Karpas-422 (cell line): ENCODE data around the gene RBPJ. TPM values are rescaled to one million over a fixed set of nuclear protein-coding genes. Genes with fewer than 3 reads are reported as not detected.

ENCODE experiments used
- DNase-seq: peaks from one replicate; pipeline ENCODE4 v3.0.0-alpha.2; 2015
- H2AFZ ChIP-seq: fragments of 200-600 bp; sonication (generic); 2 replicates; pipeline ENCODE4 v1.6.1; 2014; ENCODE audit warnings: antibody characterized with exemption, low read length, mixed read lengths
- H3K27ac ChIP-seq: fragments of 200-600 bp; sonication (generic); 2 replicates; pipeline ENCODE4 v1.5.1; 2014; ENCODE audit warnings: mild to moderate bottlenecking, low read length, moderate library complexity
- H3K27me3 ChIP-seq: fragments of 200-600 bp; sonication (generic); 2 replicates; pipeline ENCODE4 v1.6.1; 2014; ENCODE audit warnings: low read length, mixed read lengths
- H3K36me3 ChIP-seq: fragments of 200-600 bp; sonication (generic); 2 replicates; pipeline ENCODE4 v1.6.1; 2014; ENCODE audit warnings: low read length, mixed read lengths; ENCODE audit not compliant: insufficient read depth
- H3K4me1 ChIP-seq: fragments of 200-600 bp; sonication (generic); 2 replicates; pipeline ENCODE4 v1.6.1; 2014; ENCODE audit warnings: mild to moderate bottlenecking, low read length, mixed read lengths
- H3K4me2 ChIP-seq: fragments of 200-600 bp; sonication (generic); 2 replicates; pipeline ENCODE4 v1.6.1; 2014; ENCODE audit warnings: low read length, low read depth, mild to moderate bottlenecking; ENCODE audit not compliant: poor library complexity, severe bottlenecking
- H3K4me3 ChIP-seq: fragments of 200-600 bp; sonication (generic); 2 replicates; pipeline ENCODE4 v1.5.1; 2014; ENCODE audit warnings: mild to moderate bottlenecking, antibody characterized with exemption, low read length, mixed read lengths
- H3K79me2 ChIP-seq: fragments of 200-600 bp; sonication (generic); 2 replicates; pipeline ENCODE4 v1.6.1; 2014; ENCODE audit warnings: mild to moderate bottlenecking, low read length, mixed read lengths
- H3K9ac ChIP-seq: fragments of 200-600 bp; sonication (generic); 2 replicates; pipeline ENCODE4 v1.6.0; 2014; ENCODE audit warnings: low read length
- H3K9me2 ChIP-seq: fragments of 200-600 bp; sonication (generic), shearing (Covaris generic); replicated peaks from 2 replicates; pipeline ENCODE4 v1.6.0; 2014; ENCODE audit warnings: mild to moderate bottlenecking, low read length, moderate library complexity; ENCODE audit not compliant: insufficient read depth
- H3K9me3 ChIP-seq: fragments of 300-700, 200-600 bp; sonication (generic); 2 replicates; pipeline ENCODE4 v1.6.1; 2014; ENCODE audit warnings: low read length, mixed read lengths
- H4K20me1 ChIP-seq: fragments of 200-600 bp; sonication (generic); 2 replicates; pipeline ENCODE4 v1.6.1; 2014; ENCODE audit warnings: mild to moderate bottlenecking, antibody characterized with exemption, low read length, low read depth; ENCODE audit not compliant: insufficient read depth
- total RNA-seq: library from RNA; depleted of rRNA; stranded (reverse); fragments of >200 nt; shearing (Covaris generic); gene quantifications from 2 replicates; pipeline ENCODE4 v1.2.3, GENCODE V29; 2014; ENCODE audit warnings: low replicate concordance

The RBPJ gene
- total RNA-seq, 1 experiment from 2014 or later: 36.8 TPM

GRCh38 chr4:26447378-26447777 lies 126.6 kb downstream of the RBPJ start:
- Histone ChIP-seq H3K4me2 (no peak overlapping the region), H3K9ac (no peak overlapping the region), H3K9me3 (no peaks in the 10 kb centered on the region), H3K79me2 (no peaks in the 10 kb centered on the region), H4K20me1 (no peaks in the 10 kb centered on the region), H3K9me2 (no peaks in the 10 kb centered on the region), H3K4me1 (no peaks in the 10 kb centered on the region), H3K4me3 (no peak overlapping the region), H3K27me3 (no peaks in the 10 kb centered on the region), H3K27ac (no peak overlapping the region), H2AFZ (no peak overlapping the region), H3K36me3 (no peaks in the 10 kb centered on the region)
- no peak for DNase-seq

DNA sequence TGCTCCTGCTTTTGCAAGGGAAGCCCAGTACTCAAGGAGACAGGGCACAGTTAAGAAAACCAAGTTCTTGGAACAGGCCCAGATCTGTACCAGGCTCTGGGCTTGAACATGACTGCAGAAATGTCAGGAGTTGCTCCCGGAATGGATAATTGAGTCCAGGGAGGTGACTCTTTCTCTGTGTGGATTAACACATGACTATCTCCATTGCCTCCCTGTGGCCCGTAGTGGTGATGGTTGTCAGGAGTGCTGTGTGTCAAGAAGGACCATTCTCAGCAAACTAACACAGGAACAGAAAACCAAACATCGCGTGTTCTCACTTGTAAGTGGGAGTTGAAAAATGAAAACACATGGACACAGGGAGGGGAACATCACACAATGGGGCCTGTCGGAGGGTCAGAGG lies 129.6 kb downstream of the RBPJ start:
- Histone ChIP-seq H3K27me3 (no peaks in the 10 kb centered on the region), H3K27ac (no peak overlapping the region), H3K9me3 (no peaks in the 10 kb centered on the region), H3K9ac (no peak overlapping the region), H3K4me3 (no peak overlapping the region), H3K9me2 (no peaks in the 10 kb centered on the region), H3K79me2 (no peaks in the 10 kb centered on the region), H3K36me3 (no peaks in the 10 kb centered on the region), H2AFZ (no peak overlapping the region), H3K4me2 (no peak overlapping the region), H4K20me1 (no peaks in the 10 kb centered on the region), H3K4me1 (no peaks in the 10 kb centered on the region)
- DNase-seq: no peak

GRCh38 chr4:26451597-26451996 lies 130.8 kb downstream of the RBPJ start:
- no peak for DNase-seq
- Histone ChIP-seq H3K79me2 (no peaks in the 10 kb centered on the region), H3K4me2 (no peak overlapping the region), H3K27ac (no peak overlapping the region), H2AFZ (no peak overlapping the region), H4K20me1 (no peaks in the 10 kb centered on the region), H3K9me3 (no peaks in the 10 kb centered on the region), H3K9me2 (no peaks in the 10 kb centered on the region), H3K27me3 (no peaks in the 10 kb centered on the region), H3K9ac (no peak overlapping the region), H3K4me3 (no peak overlapping the region), H3K4me1 (no peaks in the 10 kb centered on the region), H3K36me3 (no peaks in the 10 kb centered on the region)

- no peak overlapping the region for H3K27ac ChIP-seq
These were observed 132.0 kb downstream of the RBPJ start for GRCh38 chr4:26452565-26453531.

DNA sequence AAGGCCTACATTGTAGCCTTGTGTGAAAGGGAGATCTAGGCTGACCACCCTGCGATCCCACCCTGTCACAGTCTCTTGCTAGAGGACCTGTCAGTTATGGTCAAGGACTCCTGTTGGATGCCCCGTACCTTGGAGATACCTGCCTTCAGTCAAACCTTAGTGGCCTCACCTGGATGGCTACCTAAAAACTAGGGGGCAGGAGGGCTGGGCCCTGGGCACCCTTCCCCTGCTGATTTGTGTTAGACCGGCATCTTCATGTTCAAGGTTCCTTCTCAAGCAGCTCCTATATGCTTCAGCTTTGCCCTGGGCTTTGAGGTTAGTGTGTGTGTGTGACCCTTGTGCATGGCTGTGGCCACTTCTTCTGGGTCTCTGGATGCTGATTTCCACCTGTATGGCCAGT lies 134.1 kb downstream of the RBPJ start:
- no peak overlapping the region for H3K9ac ChIP-seq
- no peak overlapping the region for H2AFZ ChIP-seq
- no peaks in the 10 kb centered on the region for H3K36me3 ChIP-seq
- H3K9me2 ChIP-seq: no peaks in the 10 kb centered on the region
- peaks cover 7% of the 10 kb centered on the region for H3K4me1 ChIP-seq
- no peaks in the 10 kb centered on the region for H3K27me3 ChIP-seq
- no peak overlapping the region for H3K4me2 ChIP-seq
- no peak overlapping the region for H3K4me3 ChIP-seq
- H3K9me3 ChIP-seq: no peaks in the 10 kb centered on the region
- no peak for DNase-seq
- H4K20me1 ChIP-seq: no peaks in the 10 kb centered on the region
- H3K79me2 ChIP-seq: no peaks in the 10 kb centered on the region
- H3K27ac ChIP-seq: no peak overlapping the region

More at GRCh38 chr4:26452565-26453531, 132.0 kb downstream of the RBPJ start:
- Histone ChIP-seq H3K79me2 (no peaks in the 10 kb centered on the region), H4K20me1 (no peaks in the 10 kb centered on the region), H3K36me3 (no peaks in the 10 kb centered on the region), H3K27me3 (no peaks in the 10 kb centered on the region), H3K4me1 (no peaks in the 10 kb centered on the region), H3K4me2 (no peak overlapping the region), H3K9ac (no peak overlapping the region), H3K9me2 (no peaks in the 10 kb centered on the region), H3K4me3 (no peak overlapping the region), H3K9me3 (no peaks in the 10 kb centered on the region), H2AFZ (no peak overlapping the region)
- DNase-seq: no peak

- Histone ChIP-seq H3K36me3 (no peaks in the 10 kb centered on the region), H3K4me3 (no peak overlapping the region), H3K9me3 (no peaks in the 10 kb centered on the region), H3K9me2 (no peaks in the 10 kb centered on the region), H3K4me2 (no peak overlapping the region), H4K20me1 (no peaks in the 10 kb centered on the region), H3K27me3 (no peaks in the 10 kb centered on the region), H3K9ac (no peak overlapping the region), H3K79me2 (no peaks in the 10 kb centered on the region), H3K27ac (no peak overlapping the region), H2AFZ (no peak overlapping the region), H3K4me1 (peaks cover 7% of the 10 kb centered on the region)
- DNase-seq: no peak
These were observed 134.8 kb downstream of the RBPJ start for GRCh38 chr4:26455571-26455970.

- peaks cover 7% of the 10 kb centered on the region for H3K4me1 ChIP-seq
- no peak overlapping the region for H2AFZ ChIP-seq
- H3K9me2 ChIP-seq: no peaks in the 10 kb centered on the region
- H3K4me2 ChIP-seq: no peak overlapping the region
- H3K36me3 ChIP-seq: no peaks in the 10 kb centered on the region
- H3K9me3 ChIP-seq: no peaks in the 10 kb centered on the region
- H3K79me2 ChIP-seq: no peaks in the 10 kb centered on the region
- no peak overlapping the region for H3K27ac ChIP-seq
- H4K20me1 ChIP-seq: no peaks in the 10 kb centered on the region
- H3K4me3 ChIP-seq: no peak overlapping the region
- peak; percentile 9 for DNase-seq
- no peaks in the 10 kb centered on the region for H3K27me3 ChIP-seq
- no peak overlapping the region for H3K9ac ChIP-seq
These were observed 136.6 kb downstream of the RBPJ start for GRCh38 chr4:26457412-26457811.

GRCh38 chr4:26458157-26458561 lies 137.3 kb downstream of the RBPJ start:
- H3K4me1 ChIP-seq: peaks cover 7% of the 10 kb centered on the region
- H3K36me3 ChIP-seq: no peaks in the 10 kb centered on the region
- H3K79me2 ChIP-seq: no peaks in the 10 kb centered on the region
- H3K27ac ChIP-seq: no peak overlapping the region
- H3K4me2 ChIP-seq: no peak overlapping the region
- no peaks in the 10 kb centered on the region for H3K9me2 ChIP-seq
- no peaks in the 10 kb centered on the region for H3K9me3 ChIP-seq
- peak; percentile 39 for DNase-seq
- no peak overlapping the region for H3K4me3 ChIP-seq
- H3K9ac ChIP-seq: no peak overlapping the region
- H2AFZ ChIP-seq: no peak overlapping the region
- no peaks in the 10 kb centered on the region for H3K27me3 ChIP-seq
- H4K20me1 ChIP-seq: no peaks in the 10 kb centered on the region
